Measurements from ENCODE around the gene EEPD1.

DNA sequence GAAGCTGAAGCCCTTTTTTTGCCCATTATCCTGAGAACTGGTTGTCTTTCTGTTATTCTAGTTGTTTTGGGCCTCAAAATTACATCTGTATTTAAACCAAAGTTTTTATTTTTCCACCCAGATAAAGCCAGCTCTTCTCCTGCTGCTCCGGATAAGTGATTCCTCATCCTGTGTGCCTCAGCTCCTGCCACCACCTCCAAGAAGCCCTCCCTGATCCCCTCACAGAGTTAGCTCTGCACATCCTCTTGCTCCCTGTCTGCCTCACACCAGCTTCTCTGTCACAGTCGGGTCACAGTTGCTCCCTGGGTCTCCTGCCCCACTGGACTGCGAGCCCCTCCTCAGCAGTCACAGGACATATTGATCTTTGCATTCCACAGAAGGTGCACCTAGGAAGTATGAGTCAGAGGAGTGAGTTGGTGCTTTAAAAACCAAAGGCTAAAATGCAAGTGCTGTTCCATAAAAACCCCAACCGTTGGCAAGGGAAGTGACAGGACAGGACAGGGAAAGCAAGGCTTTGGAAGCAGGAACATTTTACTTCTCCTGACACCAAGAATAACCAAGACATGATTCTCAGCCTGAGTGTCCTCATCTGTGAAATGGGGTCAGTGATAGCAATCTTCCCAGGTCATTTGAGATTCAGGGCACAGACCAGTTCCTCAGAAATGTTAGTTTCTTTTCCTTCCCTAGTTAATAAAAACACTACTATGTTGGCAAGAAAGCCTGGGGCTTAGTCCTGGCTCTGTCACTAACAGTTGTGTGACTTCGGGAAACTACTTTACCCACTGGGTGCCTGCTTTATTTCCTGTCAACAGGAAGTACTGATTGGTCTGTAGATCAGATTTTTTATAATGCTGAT is 36.5 kb upstream of the EEPD1 start:
- TF ChIP-seq, protein P1, sequence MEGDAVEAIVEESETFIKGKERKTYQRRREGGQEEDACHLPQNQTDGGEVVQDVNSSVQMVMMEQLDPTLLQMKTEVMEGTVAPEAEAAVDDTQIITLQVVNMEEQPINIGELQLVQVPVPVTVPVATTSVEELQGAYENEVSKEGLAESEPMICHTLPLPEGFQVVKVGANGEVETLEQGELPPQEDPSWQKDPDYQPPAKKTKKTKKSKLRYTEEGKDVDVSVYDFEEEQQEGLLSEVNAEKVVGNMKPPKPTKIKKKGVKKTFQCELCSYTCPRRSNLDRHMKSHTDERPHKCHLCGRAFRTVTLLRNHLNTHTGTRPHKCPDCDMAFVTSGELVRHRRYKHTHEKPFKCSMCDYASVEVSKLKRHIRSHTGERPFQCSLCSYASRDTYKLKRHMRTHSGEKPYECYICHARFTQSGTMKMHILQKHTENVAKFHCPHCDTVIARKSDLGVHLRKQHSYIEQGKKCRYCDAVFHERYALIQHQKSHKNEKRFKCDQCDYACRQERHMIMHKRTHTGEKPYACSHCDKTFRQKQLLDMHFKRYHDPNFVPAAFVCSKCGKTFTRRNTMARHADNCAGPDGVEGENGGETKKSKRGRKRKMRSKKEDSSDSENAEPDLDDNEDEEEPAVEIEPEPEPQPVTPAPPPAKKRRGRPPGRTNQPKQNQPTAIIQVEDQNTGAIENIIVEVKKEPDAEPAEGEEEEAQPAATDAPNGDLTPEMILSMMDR (IDR thresholded peaks at IDR 0.05) = no peak
- peak; percentile 21 for TF ChIP-seq POLR2A (IDR thresholded peaks at IDR 0.05)
